Measurements from ENCODE around the gene WWTR1. TPM values are rescaled to one million over a fixed set of nuclear protein-coding genes. Genes with fewer than 3 reads are reported as not detected.

The WWTR1 gene
- total and polyA plus RNA-seq, 2 of the 4 experiments (the other 2 are of a cell fraction) = 38.9 to 65.3 TPM

DNA sequence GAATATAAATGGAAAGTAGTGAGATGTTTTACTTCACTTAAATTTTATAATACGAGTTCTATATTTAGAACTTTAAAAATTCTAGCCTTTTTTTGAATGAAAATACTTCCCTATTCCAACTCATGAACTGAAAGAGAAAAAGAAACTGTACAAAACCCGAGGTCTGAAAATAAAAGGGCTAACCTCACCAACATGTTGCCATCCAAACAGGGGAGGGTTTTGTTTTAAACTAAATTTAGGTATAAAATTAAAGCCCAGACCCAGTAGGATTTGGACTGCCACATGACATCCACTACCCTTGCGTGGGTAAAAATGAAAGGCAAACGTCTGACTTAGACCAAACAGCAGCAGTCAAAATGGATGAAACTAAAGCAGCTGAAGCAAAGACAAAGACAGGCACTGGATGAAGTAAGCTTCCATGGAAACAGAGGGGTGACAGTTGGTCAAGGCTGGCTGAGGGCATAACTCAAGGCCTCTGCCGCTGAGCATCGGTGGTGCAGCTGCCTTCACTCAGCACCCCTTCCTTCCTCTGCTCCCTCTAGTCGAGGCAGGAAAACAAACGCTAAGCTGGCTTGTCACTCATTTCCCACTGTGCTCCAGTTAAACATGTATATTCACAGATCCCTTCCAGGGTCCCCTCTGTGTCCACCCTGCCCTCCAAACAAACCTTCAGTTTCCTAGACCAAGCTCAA lies 125.2 kb downstream of the WWTR1 start (continued):
- no peak for TF ChIP-seq RCOR1 (IDR thresholded peaks at IDR 0.05; ENCODE audit: insufficient replicate concordance, low read length)
- TF ChIP-seq MAZ (IDR thresholded peaks at IDR 0.05; ENCODE audit: borderline replicate concordance, low read depth, low read length) = no peak

DNA sequence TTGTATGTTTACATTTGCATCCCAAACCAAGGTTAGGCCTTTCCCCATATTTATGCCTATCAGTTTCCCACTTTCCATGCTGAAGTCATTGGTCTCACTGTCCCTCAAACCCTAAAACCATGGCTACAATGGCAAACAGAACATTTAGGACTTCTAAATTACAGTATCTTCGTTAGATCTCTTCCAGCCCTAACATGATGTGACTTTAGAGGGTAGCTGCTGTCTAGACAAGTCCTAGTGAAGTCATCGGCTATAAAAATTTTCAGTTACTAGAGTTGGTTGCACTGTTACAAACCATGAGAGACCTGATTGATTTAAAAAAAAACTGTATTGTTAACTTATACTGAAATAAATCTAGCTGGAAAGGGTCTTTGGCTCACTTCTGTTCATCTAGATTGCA lies 128.7 kb downstream of the WWTR1 start:
- no peak overlapping the region for H3K18ac ChIP-seq (ENCODE audit: low read depth, low read length)
- no peak for DNase-seq
- WGBS, 2 experiments (ENCODE audit: extremely low coverage in 2 of 2, insufficient read length in 1 of 2) = no CpG with 5 or more reads among the region's 2 CpGs
- 0 out of 2 replicates have a peak overlapping the region, but pooled peaks have one; percentile 1 for H3K23ac ChIP-seq (ENCODE audit: low read depth, low read length)
- no peak overlapping the region for H2BK5ac ChIP-seq (ENCODE audit: low read depth, low read length, poor library complexity, severe bottlenecking)
- H4K8ac ChIP-seq (ENCODE audit: low read depth in 2 of 2, low read length in 2 of 2) = no peak overlapping the region
- H2BK20ac ChIP-seq (ENCODE audit: low read depth, low read length) = no peak overlapping the region
- H2AFZ ChIP-seq (replicated peaks; ENCODE audit: low read length, poor library complexity) = no peak overlapping the region
- peaks cover 13% of the 10 kb centered on the region for H3K9me1 ChIP-seq (ENCODE audit: insufficient read depth, low read length)
- H2AK5ac ChIP-seq (ENCODE audit: low read depth, low read length) = peak overlapping the region; percentile 0; the same call in 1 of the 2 replicates
- dilution Hi-C loops (cut with HindIII; ENCODE audit: low sequenced_read_pairs, unreplicated experiment) (no loop called here), intact Hi-C loops (cut with micrococcal nuclease) (no loop called here), in situ Hi-C loops (cut with MboI; ENCODE audit: low sequenced_read_pairs) (no loop called here)
- H3K9ac ChIP-seq (ENCODE audit: low read depth, low read length) = no peak overlapping the region
- H3K4me2 ChIP-seq (ENCODE audit: low read depth, low read length) = no peak overlapping the region
- H2BK15ac ChIP-seq (ENCODE audit: low read depth, low read length) = 0 out of 3 replicates have a peak overlapping the region, but pooled peaks have one; percentile 4
- H3K4ac ChIP-seq (ENCODE audit: low read depth, low read length) = no peak overlapping the region
- no peak overlapping the region for H2AK9ac ChIP-seq (replicated peaks; ENCODE audit: low read depth, low read length, poor library complexity)
- CTCF ChIA-PET = interaction anchor here (0.6 kb wide), 1 partner anchor 242 kb away, joined by 3 read pairs; no protein-coding TSS in a partner anchor
- H4K20me1 ChIP-seq (ENCODE audit: insufficient read depth, low read length) = peaks cover 9% of the 10 kb centered on the region
- H4K5ac ChIP-seq (ENCODE audit: low read depth, low read length) = peak overlapping the region; percentile 25; the same call in 1 of the 2 replicates
- ATAC-seq (ENCODE audit: low read depth) = no peak
- H2BK120ac ChIP-seq (ENCODE audit: low read depth, low read length) = no peak overlapping the region
- no TSS peak for BruUV-seq (replicated peaks)
- no peak overlapping the region for H3K27ac ChIP-seq (ENCODE audit: insufficient read depth, low read length)
- H4K91ac ChIP-seq (ENCODE audit: insufficient read depth, low read depth, low read length) = no peak overlapping the region
- peaks cover 14% of the 10 kb centered on the region for H3K4me1 ChIP-seq (ENCODE audit: control insufficient read depth, insufficient read depth, low read length)
- peaks cover 13% of the 10 kb centered on the region for H3K36me3 ChIP-seq (ENCODE audit: control insufficient read depth, insufficient read depth, low read length)
- no peak overlapping the region for H3K56ac ChIP-seq (ENCODE audit: extremely low read depth, insufficient read depth, low read length)
- H3K9me3 ChIP-seq (ENCODE audit: control insufficient read depth, insufficient read depth, low read length) = no peaks in the 10 kb centered on the region
- H3K4me3 ChIP-seq (ENCODE audit: insufficient read depth, low read depth, low read length) = no peak overlapping the region
- POLR2A ChIA-PET (ENCODE audit: unreplicated experiment) = no interaction called here
- H3K14ac ChIP-seq (replicated peaks; ENCODE audit: low read depth, low read length) = no peak overlapping the region
- H3K79me1 ChIP-seq (ENCODE audit: low read depth in 1 of 2, low read length in 2 of 2) = peaks cover 29 to 67% of the 10 kb centered on the region in 2 experiments
- no peaks in the 10 kb centered on the region for H3K27me3 ChIP-seq (ENCODE audit: control insufficient read depth, insufficient read depth, low read length)
- TF ChIP-seq CHD1 (IDR thresholded peaks at IDR 0.05; ENCODE audit: low read depth, low read length) (no peak), POLR2A (IDR thresholded peaks at IDR 0.05; ENCODE audit: low read depth, low read length) (no peak), RAD21 (IDR thresholded peaks at IDR 0.05; ENCODE audit: low read length) (no peak), NFE2L2 (IDR thresholded peaks at IDR 0.05; ENCODE audit: low read depth, low read length) (no peak), FOS (IDR thresholded peaks at IDR 0.05; ENCODE audit: low read depth, low read length) (no peak), ELK1 (IDR thresholded peaks at IDR 0.05; ENCODE audit: borderline replicate concordance, low read depth, low read length) (no peak), BHLHE40 (IDR thresholded peaks at IDR 0.05; ENCODE audit: low read depth, low read length) (no peak), RFX5 (IDR thresholded peaks at IDR 0.05; ENCODE audit: low read depth, low read length) (no peak), MXI1 (IDR thresholded peaks at IDR 0.05; ENCODE audit: borderline replicate concordance, low read depth, low read length) (no peak)
- TF ChIP-seq, protein P1, sequence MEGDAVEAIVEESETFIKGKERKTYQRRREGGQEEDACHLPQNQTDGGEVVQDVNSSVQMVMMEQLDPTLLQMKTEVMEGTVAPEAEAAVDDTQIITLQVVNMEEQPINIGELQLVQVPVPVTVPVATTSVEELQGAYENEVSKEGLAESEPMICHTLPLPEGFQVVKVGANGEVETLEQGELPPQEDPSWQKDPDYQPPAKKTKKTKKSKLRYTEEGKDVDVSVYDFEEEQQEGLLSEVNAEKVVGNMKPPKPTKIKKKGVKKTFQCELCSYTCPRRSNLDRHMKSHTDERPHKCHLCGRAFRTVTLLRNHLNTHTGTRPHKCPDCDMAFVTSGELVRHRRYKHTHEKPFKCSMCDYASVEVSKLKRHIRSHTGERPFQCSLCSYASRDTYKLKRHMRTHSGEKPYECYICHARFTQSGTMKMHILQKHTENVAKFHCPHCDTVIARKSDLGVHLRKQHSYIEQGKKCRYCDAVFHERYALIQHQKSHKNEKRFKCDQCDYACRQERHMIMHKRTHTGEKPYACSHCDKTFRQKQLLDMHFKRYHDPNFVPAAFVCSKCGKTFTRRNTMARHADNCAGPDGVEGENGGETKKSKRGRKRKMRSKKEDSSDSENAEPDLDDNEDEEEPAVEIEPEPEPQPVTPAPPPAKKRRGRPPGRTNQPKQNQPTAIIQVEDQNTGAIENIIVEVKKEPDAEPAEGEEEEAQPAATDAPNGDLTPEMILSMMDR (conservative IDR thresholded peaks at IDR 0.05; ENCODE audit: low read depth, low read length) = no peak
- TF ChIP-seq, protein P2, sequence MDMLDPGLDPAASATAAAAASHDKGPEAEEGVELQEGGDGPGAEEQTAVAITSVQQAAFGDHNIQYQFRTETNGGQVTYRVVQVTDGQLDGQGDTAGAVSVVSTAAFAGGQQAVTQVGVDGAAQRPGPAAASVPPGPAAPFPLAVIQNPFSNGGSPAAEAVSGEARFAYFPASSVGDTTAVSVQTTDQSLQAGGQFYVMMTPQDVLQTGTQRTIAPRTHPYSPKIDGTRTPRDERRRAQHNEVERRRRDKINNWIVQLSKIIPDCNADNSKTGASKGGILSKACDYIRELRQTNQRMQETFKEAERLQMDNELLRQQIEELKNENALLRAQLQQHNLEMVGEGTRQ (IDR thresholded peaks at IDR 0.05; ENCODE audit: low read depth, low read length) = no peak

All from IMR-90 (cell line).